Tibial nerve (tissue), 4 donors: ENCODE results near the gene CHST14. TPM values are rescaled to one million over a fixed set of nuclear protein-coding genes. Genes with fewer than 3 reads are reported as not detected.

Source experiments
- DNase-seq, 2 donors: peaks; one replicate each; pipeline ENCODE4 v3.0.0-alpha.2; 2019; ENCODE audit warnings: low spot score in 2 of 2
- H3K27ac ChIP-seq, 4 donors: fragments of 200-600 bp; sonication (generic) in 3 of 4; one replicate each; pipeline ENCODE4 v1.5.1; 2017 to 2019; ENCODE audit warnings: mild to moderate bottlenecking in 1 of 4
- H3K27me3 ChIP-seq, 2 donors: fragments of 200-600 bp; sonication (generic) in 1 of 2; one replicate each; pipeline versions ENCODE4 v1.5.1 to v1.6.0; 2017 to 2019
- H3K36me3 ChIP-seq, 3 donors: fragments of 200-600 bp; sonication (generic); one replicate each; pipeline ENCODE4 v1.5.1; 2018 to 2019
- H3K4me1 ChIP-seq, 4 donors: fragments of 200-600 bp; sonication (generic) in 3 of 4; one replicate each; pipeline ENCODE4 v1.5.1; 2017 to 2019
- H3K4me3 ChIP-seq, 4 donors: fragments of 200-600 bp; sonication (generic) in 3 of 4; one replicate each; pipeline ENCODE4 v1.5.1; 2017 to 2019; ENCODE audit warnings: mild to moderate bottlenecking in 1 of 4, moderate library complexity in 1 of 4
- H3K9me3 ChIP-seq, 4 donors: fragments of 200-600 bp; sonication (generic) in 3 of 4; one replicate each; pipeline ENCODE4 v1.5.1; 2017 to 2019
- EP300 ChIP-seq, 2 donors: sonication (generic); formaldehyde crosslinking; IDR thresholded peaks; one replicate each; pipeline ENCODE4 v1.6.1; 2017; ENCODE audit warnings: antibody characterized with exemption in 2 of 2, mild to moderate bottlenecking in 1 of 2
- POLR2A ChIP-seq, 2 donors: fragments of 450-650 bp; IDR thresholded peaks; one replicate each; pipeline ENCODE4 v1.6.1; 2017; ENCODE audit warnings: antibody characterized with exemption in 2 of 2, mild to moderate bottlenecking in 2 of 2, moderate library complexity in 2 of 2
- WGBS, 2 donors: methylation state at CpG; one replicate each; pipeline ENCODE4 v1.1.5; 2018; 5-methylcytosine and 5-hydroxymethylcytosine counted together
- total RNA-seq, 4 donors: library from RNA; depleted of rRNA; stranded (reverse); fragments of >200 nt; gene quantifications; one replicate each; pipeline ENCODE4 v1.1.0, GENCODE V29; 2016
- TF ChIP-seq, protein P1 (sequence below), 5 experiments: fragments of 200-600 bp in 3 of 5; fragments of 450-650 bp in 2 of 5; sonication (generic) in 3 of 5; IDR thresholded peaks; one replicate each; pipeline ENCODE4 v1.5.1; 2016 to 2019; ENCODE audit warnings: antibody characterized with exemption in 5 of 5, mild to moderate bottlenecking in 3 of 5, moderate library complexity in 2 of 5

Gene CHST14, protein sequence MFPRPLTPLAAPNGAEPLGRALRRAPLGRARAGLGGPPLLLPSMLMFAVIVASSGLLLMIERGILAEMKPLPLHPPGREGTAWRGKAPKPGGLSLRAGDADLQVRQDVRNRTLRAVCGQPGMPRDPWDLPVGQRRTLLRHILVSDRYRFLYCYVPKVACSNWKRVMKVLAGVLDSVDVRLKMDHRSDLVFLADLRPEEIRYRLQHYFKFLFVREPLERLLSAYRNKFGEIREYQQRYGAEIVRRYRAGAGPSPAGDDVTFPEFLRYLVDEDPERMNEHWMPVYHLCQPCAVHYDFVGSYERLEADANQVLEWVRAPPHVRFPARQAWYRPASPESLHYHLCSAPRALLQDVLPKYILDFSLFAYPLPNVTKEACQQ
- 10 to 100 TPM in 3 of 4 donors, 1 to 10 TPM in 1; 5.7 to 27.8 (median 15.4) TPM for total RNA-seq

DNA sequence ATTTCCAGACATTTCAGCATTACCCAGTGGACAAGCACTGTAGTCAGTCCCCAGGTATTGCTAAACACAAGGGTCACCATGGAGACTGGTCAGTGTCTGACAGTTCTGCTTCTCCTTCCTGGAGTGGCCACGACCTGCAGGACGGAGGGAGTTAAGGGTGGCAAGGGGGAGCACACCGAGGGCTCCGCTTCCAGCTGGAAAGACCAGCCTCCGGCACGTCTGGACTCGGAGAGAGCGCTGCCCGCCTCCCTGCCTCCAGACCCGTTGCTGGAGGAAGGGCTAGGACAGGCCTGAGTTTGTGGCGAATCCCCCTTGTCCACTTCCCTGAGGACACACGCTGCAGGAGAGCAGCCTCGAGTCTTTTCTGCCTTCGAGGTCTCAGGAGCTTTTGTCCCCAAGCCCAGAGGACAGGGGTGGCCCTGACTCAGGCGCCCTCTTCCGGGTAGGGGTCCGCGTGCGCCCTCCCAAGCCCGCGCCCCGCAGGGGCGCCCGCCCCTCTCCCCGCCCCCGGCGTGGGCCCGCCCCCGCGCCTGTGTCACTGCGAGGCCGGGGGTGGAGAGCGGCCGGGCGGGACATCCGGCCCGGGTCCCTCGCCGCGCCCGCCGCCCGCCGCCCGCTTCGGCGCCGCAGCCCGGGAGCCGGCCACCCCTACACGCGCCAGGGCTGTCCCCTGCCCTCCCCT, at the start of gene CHST14:
Gene CHST14, plus strand, starts transcription at position 562 of the 682 bp plus-strand sequence. CDS start 230 bp downstream, outside the sequence.
- 0 to 12% methylated on average over 3 to 40 of the region's 52 CpGs for WGBS, 2 donors
- Histone ChIP-seq H3K27me3 (no peaks in the 10 kb centered on the region), H3K9me3 (no peaks in the 10 kb centered on the region), H3K27ac (peak within 1 kb of the TSS; percentile 77 to 96 (median 94)), H3K4me3 (peak within 1 kb of the TSS; percentile 56 to 92 (median 80)), H3K36me3 (peaks cover 0 to 30% (median 2%) of the 10 kb centered on the region in 3 donors), H3K4me1 (peaks cover 0 to 26% (median 11%) of the 10 kb centered on the region in 4 donors)
- TF ChIP-seq EP300 (IDR thresholded peaks at IDR 0.05) (peak in 1 of 2 donors; percentile 33), POLR2A (IDR thresholded peaks at IDR 0.05) (peak in 1 of 2 donors; percentile 43)
- TF ChIP-seq, protein P1, sequence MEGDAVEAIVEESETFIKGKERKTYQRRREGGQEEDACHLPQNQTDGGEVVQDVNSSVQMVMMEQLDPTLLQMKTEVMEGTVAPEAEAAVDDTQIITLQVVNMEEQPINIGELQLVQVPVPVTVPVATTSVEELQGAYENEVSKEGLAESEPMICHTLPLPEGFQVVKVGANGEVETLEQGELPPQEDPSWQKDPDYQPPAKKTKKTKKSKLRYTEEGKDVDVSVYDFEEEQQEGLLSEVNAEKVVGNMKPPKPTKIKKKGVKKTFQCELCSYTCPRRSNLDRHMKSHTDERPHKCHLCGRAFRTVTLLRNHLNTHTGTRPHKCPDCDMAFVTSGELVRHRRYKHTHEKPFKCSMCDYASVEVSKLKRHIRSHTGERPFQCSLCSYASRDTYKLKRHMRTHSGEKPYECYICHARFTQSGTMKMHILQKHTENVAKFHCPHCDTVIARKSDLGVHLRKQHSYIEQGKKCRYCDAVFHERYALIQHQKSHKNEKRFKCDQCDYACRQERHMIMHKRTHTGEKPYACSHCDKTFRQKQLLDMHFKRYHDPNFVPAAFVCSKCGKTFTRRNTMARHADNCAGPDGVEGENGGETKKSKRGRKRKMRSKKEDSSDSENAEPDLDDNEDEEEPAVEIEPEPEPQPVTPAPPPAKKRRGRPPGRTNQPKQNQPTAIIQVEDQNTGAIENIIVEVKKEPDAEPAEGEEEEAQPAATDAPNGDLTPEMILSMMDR (IDR thresholded peaks at IDR 0.05) = no peak
- DNase-seq = peak; percentile 34 to 44

DNA sequence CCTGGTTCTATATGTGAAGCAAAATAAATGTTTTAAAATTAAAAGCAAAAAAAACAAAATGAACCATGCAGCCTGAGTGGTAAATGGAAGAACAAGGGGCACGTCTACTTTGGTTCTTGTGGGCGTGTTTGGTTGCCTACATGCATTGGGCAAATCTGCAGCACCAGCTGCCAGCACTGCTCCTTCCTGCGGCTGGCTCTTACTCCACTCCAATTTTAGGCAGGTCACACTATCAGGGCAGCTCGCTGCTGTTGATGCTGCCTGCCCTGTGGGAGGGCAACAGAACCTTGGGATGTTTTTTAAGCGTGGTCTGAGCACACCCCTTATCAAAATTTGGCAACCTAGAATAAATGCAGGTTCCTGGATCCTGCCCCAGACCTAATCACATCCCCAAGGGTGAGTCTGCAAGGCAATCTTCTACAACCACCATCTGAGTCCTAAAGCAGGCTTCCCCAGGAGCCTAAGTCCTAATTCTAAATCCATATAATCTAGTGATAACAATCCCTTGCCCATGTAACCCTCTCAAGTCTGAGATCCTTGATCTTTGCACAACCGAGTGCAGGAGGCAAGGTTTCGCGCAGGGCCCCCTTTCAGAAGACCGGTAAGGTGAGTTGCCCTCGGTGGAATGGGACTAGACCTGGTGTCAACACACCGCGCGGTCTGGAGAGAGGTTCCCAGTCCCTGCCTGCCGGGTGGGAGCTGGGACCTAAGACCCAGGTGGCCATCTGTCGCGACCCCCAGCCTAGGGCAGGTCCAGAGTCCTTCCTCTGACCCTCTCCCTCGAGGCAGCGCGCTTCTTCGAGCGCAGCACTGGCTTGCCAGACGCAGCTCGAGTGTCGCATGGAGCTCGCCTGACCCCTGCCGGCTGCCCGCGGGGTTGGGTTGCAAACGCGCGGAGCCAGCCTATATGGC, 49.3 kb upstream of the CHST14 start:
- DNase-seq = peak; percentile 51 to 69
- H3K4me3 ChIP-seq = no peak overlapping the region
- no peaks in the 10 kb centered on the region for H3K9me3 ChIP-seq
- H3K4me1 ChIP-seq = peaks cover 0 to 21% (median 2%) of the 10 kb centered on the region in 4 donors
- peaks cover 0 to 40% (median 0%) of the 10 kb centered on the region in 3 donors for H3K36me3 ChIP-seq
- H3K27ac ChIP-seq = no peak overlapping the region
- no peaks in the 10 kb centered on the region for H3K27me3 ChIP-seq
- no peak for TF ChIP-seq POLR2A (IDR thresholded peaks at IDR 0.05)
- TF ChIP-seq, protein P1 (IDR thresholded peaks at IDR 0.05) = peak; percentile 88 to 95 (median 93)
- peak in 1 of 2 donors; percentile 36 for TF ChIP-seq EP300 (IDR thresholded peaks at IDR 0.05)
- WGBS, 2 donors = 14% methylated on average over 30 to 31 of the region's 31 CpGs

DNA sequence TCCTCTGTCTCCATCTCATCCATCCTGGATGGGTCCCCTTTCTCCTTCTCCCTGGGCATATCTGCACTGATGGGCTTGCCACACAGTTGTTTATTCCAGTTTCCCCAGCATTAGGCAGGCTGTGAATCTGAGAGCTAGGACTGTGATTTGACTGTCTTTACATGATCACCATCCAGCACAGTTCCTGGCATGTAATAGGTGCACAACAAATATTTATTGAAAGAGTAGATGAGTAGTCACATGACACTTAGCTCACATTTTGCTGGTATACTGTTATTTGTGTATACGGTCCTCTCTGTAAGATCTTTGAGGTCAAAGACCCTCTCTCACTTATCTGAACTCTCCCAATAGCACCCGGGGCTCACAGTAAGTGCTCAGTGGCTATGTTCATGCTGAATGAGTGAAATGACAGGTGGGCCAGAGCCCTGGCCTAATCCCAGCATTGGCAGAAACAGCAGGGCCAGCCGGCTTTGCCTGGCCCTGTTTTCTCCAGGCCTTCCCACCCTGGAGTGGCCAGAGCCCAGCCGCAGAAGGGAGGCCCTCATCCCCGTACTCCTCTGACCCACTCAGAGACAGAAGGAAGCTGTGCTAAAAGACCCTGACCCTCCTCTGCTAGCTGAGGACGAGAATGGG, 46.2 kb upstream of the CHST14 start:
- Histone ChIP-seq H3K9me3 (no peaks in the 10 kb centered on the region), H3K4me3 (no peak overlapping the region), H3K27me3 (no peaks in the 10 kb centered on the region), H3K4me1 (peaks cover 0 to 21% (median 2%) of the 10 kb centered on the region in 4 donors), H3K36me3 (peaks cover 0 to 26% (median 0%) of the 10 kb centered on the region in 3 donors), H3K27ac (no peak overlapping the region)
- TF ChIP-seq POLR2A (IDR thresholded peaks at IDR 0.05) = no peak
- TF ChIP-seq, protein P1 (IDR thresholded peaks at IDR 0.05) = no peak
- no peak for TF ChIP-seq EP300 (IDR thresholded peaks at IDR 0.05)
- 82 to 87% methylated on average over 6 of the region's 6 CpGs for WGBS, 2 donors
- no peak for DNase-seq

DNA sequence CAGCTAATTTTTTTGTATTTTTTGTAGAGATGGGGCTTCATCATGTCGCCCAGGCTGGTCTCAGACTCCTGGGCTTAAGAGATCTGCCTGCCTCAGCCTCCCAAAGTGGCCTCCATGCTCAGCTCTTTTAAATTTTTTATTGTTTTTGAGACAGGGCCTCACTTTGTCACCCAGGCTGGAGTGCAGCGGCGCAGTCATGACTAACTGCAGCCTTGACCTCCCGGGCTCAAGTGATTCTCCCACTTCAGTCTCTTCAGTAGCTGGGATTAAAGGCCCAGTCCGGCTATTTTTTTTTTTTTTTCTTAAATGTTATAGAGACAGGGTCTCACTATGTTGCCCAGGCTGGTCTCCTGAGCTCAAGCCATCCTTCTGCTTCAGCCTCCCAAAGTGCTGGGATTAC, 45.1 kb upstream of the CHST14 start:
- WGBS, 2 donors = 82 to 87% methylated on average over 5 of the region's 5 CpGs
- Histone ChIP-seq H3K27me3 (no peaks in the 10 kb centered on the region), H3K9me3 (no peaks in the 10 kb centered on the region), H3K4me3 (no peak overlapping the region), H3K36me3 (peaks cover 0 to 26% (median 0%) of the 10 kb centered on the region in 3 donors), H3K4me1 (peaks cover 0 to 15% (median 2%) of the 10 kb centered on the region in 4 donors), H3K27ac (no peak overlapping the region)
- DNase-seq = no peak
- TF ChIP-seq EP300 (IDR thresholded peaks at IDR 0.05) = no peak
- TF ChIP-seq, protein P1 (IDR thresholded peaks at IDR 0.05) = no peak
- TF ChIP-seq POLR2A (IDR thresholded peaks at IDR 0.05) = no peak
